GM12878 (cell line): ENCODE measurements around the gene RBM44.

Source experiments
- HDAC2 ChIP-seq: fragments of 200-600 bp; sonication (generic); IDR thresholded peaks from 2 replicates; pipeline ENCODE4 v1.6.1; 2017
- PAX5 ChIP-seq: IDR thresholded peaks from 2 replicates; pipeline ENCODE4 v1.6.1; 2011; ENCODE audit warnings: low read depth, low read length, borderline replicate concordance
- POLR2AphosphoS5 ChIP-seq: IDR thresholded peaks from 2 replicates; pipeline ENCODE4 v1.6.1; 2011; ENCODE audit warnings: mild to moderate bottlenecking, low read length, inconsistent platforms
- REST ChIP-seq: IDR thresholded peaks from 2 replicates; pipeline ENCODE4 v1.6.1; 2012; ENCODE audit warnings: mild to moderate bottlenecking, low read depth, low read length
- SP1 ChIP-seq: IDR thresholded peaks from one replicate; pipeline ENCODE4 v1.6.1; 2011; ENCODE audit warnings: low read depth, low read length
- STAT3 ChIP-seq: IDR thresholded peaks from 2 replicates; pipeline ENCODE4 v1.6.1; 2011; ENCODE audit warnings: low read depth, low read length, improper control_type of control experiment
- TF ChIP-seq, protein P1 (sequence below), 3 experiments: IDR thresholded peaks in 2 of 3; conservative IDR thresholded peaks in 1 of 3; 2 replicates each; pipeline ENCODE4 v1.5.1; 2011; ENCODE audit warnings: low read depth in 3 of 3, low read length in 3 of 3, mild to moderate bottlenecking in 3 of 3, control low read depth in 2 of 3, moderate library complexity in 2 of 3, inconsistent platforms in 1 of 3, mixed read lengths in 1 of 3; ENCODE audit not compliant: control insufficient read depth in 2 of 3, insufficient read depth in 1 of 3; ENCODE audit errors: extremely low read depth in 1 of 3
- TF ChIP-seq, protein P2 (sequence below): fragments of 450-650 bp; IDR thresholded peaks from 2 replicates; pipeline ENCODE4 v1.6.1; 2017; ENCODE audit warnings: borderline replicate concordance
- TF ChIP-seq, protein P3 (sequence below): IDR thresholded peaks from 2 replicates; pipeline ENCODE4 v1.6.1; 2011; ENCODE audit warnings: low read depth, low read length, improper control_type of control experiment, borderline replicate concordance

DNA sequence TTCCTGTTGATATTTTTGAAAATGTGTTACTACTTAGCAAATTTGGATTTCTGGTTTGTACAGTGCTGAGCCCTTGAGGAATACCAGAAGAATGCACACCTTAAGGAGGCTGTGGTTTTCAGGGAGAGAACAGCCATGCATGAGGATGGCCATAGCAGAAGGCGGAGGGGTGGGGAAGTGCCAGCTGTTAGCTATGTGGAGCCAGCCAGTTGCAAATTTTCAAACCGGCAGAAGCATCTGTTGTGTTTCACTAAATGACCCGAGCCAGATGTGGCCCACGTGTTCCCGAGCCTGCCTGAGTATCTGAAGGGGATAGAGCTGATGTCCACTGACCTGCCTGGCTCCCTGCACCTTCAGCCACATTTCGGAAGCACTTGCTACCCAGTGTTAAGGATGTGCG lies 16.4 kb upstream of the RBM44 start:
- TF ChIP-seq REST (no peak), STAT3 (no peak), POLR2AphosphoS5 (no peak), HDAC2 (no peak), PAX5 (no peak), SP1 (no peak)
- TF ChIP-seq, protein P1, sequence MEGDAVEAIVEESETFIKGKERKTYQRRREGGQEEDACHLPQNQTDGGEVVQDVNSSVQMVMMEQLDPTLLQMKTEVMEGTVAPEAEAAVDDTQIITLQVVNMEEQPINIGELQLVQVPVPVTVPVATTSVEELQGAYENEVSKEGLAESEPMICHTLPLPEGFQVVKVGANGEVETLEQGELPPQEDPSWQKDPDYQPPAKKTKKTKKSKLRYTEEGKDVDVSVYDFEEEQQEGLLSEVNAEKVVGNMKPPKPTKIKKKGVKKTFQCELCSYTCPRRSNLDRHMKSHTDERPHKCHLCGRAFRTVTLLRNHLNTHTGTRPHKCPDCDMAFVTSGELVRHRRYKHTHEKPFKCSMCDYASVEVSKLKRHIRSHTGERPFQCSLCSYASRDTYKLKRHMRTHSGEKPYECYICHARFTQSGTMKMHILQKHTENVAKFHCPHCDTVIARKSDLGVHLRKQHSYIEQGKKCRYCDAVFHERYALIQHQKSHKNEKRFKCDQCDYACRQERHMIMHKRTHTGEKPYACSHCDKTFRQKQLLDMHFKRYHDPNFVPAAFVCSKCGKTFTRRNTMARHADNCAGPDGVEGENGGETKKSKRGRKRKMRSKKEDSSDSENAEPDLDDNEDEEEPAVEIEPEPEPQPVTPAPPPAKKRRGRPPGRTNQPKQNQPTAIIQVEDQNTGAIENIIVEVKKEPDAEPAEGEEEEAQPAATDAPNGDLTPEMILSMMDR (IDR thresholded peaks at IDR 0.05 in 2 of 3, conservative IDR thresholded peaks at IDR 0.05 in 1 of 3; ENCODE audit: control insufficient read depth in 2 of 3, extremely low read depth in 1 of 3, insufficient read depth in 1 of 3, low read depth in 3 of 3, low read length in 3 of 3) = no peak
- TF ChIP-seq, protein P2, sequence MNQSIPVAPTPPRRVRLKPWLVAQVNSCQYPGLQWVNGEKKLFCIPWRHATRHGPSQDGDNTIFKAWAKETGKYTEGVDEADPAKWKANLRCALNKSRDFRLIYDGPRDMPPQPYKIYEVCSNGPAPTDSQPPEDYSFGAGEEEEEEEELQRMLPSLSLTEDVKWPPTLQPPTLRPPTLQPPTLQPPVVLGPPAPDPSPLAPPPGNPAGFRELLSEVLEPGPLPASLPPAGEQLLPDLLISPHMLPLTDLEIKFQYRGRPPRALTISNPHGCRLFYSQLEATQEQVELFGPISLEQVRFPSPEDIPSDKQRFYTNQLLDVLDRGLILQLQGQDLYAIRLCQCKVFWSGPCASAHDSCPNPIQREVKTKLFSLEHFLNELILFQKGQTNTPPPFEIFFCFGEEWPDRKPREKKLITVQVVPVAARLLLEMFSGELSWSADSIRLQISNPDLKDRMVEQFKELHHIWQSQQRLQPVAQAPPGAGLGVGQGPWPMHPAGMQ = no peak
- TF ChIP-seq, protein P3, sequence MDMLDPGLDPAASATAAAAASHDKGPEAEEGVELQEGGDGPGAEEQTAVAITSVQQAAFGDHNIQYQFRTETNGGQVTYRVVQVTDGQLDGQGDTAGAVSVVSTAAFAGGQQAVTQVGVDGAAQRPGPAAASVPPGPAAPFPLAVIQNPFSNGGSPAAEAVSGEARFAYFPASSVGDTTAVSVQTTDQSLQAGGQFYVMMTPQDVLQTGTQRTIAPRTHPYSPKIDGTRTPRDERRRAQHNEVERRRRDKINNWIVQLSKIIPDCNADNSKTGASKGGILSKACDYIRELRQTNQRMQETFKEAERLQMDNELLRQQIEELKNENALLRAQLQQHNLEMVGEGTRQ = no peak
